Endothelial cell (in vitro differentiated cells): Measurements from ENCODE around the gene MYH9. TPM values are rescaled to one million over a fixed set of nuclear protein-coding genes. Genes with fewer than 3 reads are reported as not detected.

Source experiments
- DNase-seq: peaks from one replicate; pipeline ENCODE4 v3.0.0; 2021; ENCODE audit warnings: low spot score
- H3K27ac Mint-ChIP-seq: one replicate; pipeline ENCODE4 v1.8.0; 2021; ENCODE audit warnings: mixed read lengths, inconsistent platforms; ENCODE audit not compliant: unreplicated experiment
- H3K27me3 Mint-ChIP-seq: one replicate; pipeline ENCODE4 v1.8.0; 2021; ENCODE audit warnings: mild to moderate bottlenecking, moderate library complexity, mixed read lengths, inconsistent platforms; ENCODE audit not compliant: unreplicated experiment
- H3K36me3 Mint-ChIP-seq: one replicate; pipeline ENCODE4 v1.8.0; 2021; ENCODE audit warnings: mild to moderate bottlenecking, low read depth, mixed read lengths, inconsistent platforms; ENCODE audit not compliant: unreplicated experiment
- H3K4me1 Mint-ChIP-seq: one replicate; pipeline ENCODE4 v1.8.0; 2021; ENCODE audit warnings: mild to moderate bottlenecking, mixed read lengths, inconsistent platforms; ENCODE audit not compliant: unreplicated experiment
- H3K4me3 Mint-ChIP-seq: one replicate; pipeline ENCODE4 v1.8.0; 2021; ENCODE audit warnings: mild to moderate bottlenecking, mixed read lengths, inconsistent platforms; ENCODE audit not compliant: unreplicated experiment
- H3K9me3 Mint-ChIP-seq: one replicate; pipeline ENCODE4 v1.8.0; 2021; ENCODE audit warnings: mixed read lengths, inconsistent platforms; ENCODE audit not compliant: unreplicated experiment
- total RNA-seq: library from RNA; stranded (reverse); fragmentation: NEBNext Ultra II Directional; extraction: Animal tissue kit (Norgen Biotek cat#: 25700); gene quantifications from one replicate; pipeline ENCODE4 v1.2.1, GENCODE V29; 2021; ENCODE audit not compliant: unreplicated experiment
- TF ChIP-seq, protein P1 (sequence below): fragments of 200-600 bp; sonication (generic); IDR thresholded peaks from one replicate; pipeline ENCODE4 v1.5.0; 2021; ENCODE audit warnings: antibody characterized with exemption; ENCODE audit not compliant: unreplicated experiment

MYH9 gene
- total RNA-seq, 1 donor from 2014 or later = 931 TPM

DNA sequence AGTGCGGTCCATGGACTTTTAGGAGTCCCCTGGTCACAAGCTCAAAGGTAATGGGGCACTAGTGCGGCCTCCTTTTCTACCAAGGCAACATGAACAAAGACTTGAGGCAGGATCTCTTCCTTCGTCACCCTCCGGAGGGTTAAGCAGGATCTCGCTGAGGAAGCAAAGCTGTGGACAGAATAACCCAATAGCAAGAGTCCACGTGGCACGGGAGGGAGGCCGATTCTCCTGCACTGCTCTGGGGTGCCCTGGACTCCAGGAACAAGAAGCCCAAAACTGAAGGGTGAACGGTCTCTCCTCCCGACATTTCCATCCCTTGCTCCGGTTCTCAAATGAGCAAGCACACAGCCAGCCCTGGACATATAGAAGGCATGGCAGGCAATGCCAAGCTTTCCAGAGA, 20.7 kb downstream of the MYH9 start:
- Mint-ChIP-seq H3K36me3 (peaks cover 10% of the 10 kb centered on the region), H3K4me3 (no peak overlapping the region), H3K9me3 (no peaks in the 10 kb centered on the region)

DNA sequence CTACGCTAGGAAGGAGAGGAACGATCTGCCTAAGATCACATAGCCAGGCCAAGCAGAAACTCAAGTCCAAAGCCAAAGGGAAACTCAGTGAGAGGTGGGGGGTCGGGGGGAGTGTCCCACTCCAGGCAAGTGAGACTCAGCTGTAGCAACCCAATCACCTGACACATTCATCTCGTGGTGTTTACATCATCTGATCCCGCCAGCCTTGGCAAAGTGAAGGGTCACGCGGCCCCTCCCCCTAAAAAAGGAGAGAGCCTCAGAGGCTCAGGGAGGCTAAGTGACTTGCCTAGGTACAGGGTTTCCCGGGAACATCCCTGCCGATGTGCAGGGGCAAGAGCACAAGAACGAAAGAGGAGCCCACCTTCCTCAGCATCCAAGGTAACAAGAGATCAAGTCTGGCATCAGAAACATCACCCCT, 21.5 kb downstream of the MYH9 start:
- Mint-ChIP-seq H3K36me3 (peaks cover 10% of the 10 kb centered on the region), H3K27me3 (peaks cover 18% of the 10 kb centered on the region), H3K4me1 (peaks cover 87% of the 10 kb centered on the region), H3K9me3 (no peaks in the 10 kb centered on the region), H3K4me3 (peak overlapping the region; percentile 29), H3K27ac (peak overlapping the region; percentile 70)
- DNase-seq = no peak
- TF ChIP-seq, protein P1, sequence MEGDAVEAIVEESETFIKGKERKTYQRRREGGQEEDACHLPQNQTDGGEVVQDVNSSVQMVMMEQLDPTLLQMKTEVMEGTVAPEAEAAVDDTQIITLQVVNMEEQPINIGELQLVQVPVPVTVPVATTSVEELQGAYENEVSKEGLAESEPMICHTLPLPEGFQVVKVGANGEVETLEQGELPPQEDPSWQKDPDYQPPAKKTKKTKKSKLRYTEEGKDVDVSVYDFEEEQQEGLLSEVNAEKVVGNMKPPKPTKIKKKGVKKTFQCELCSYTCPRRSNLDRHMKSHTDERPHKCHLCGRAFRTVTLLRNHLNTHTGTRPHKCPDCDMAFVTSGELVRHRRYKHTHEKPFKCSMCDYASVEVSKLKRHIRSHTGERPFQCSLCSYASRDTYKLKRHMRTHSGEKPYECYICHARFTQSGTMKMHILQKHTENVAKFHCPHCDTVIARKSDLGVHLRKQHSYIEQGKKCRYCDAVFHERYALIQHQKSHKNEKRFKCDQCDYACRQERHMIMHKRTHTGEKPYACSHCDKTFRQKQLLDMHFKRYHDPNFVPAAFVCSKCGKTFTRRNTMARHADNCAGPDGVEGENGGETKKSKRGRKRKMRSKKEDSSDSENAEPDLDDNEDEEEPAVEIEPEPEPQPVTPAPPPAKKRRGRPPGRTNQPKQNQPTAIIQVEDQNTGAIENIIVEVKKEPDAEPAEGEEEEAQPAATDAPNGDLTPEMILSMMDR = no peak

More for the DNA sequence above, 20.7 kb downstream of the MYH9 start:
- peaks cover 18% of the 10 kb centered on the region for H3K27me3 Mint-ChIP-seq
- peak overlapping the region; percentile 57 for H3K27ac Mint-ChIP-seq
- TF ChIP-seq, protein P1 = no peak
- H3K4me1 Mint-ChIP-seq = peaks cover 85% of the 10 kb centered on the region
- no peak for DNase-seq

DNA sequence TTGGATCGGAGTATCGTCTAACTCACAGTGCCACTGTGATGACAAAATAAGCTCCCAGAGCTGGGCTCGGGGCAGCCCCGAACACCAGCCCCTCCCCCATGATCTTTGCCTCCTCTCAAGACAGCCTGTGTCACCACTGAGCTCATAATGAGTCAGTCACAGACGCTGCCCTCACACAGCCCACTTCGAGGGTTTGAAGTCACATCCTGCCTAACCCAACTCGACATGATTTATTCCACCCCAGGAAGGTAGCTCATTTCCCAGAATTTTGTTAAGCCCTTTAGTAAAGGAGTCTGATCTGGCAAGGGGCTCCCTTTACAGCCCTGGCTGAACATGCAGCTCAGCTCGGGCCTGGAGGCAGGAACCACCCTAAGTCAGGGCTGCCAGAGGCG, 22.8 kb downstream of the MYH9 start:
- TF ChIP-seq, protein P1 = no peak
- no peak for DNase-seq
- Mint-ChIP-seq H3K4me1 (peaks cover 85% of the 10 kb centered on the region), H3K4me3 (peak overlapping the region; percentile 29), H3K9me3 (no peaks in the 10 kb centered on the region), H3K36me3 (peaks cover 8% of the 10 kb centered on the region), H3K27ac (peak overlapping the region; percentile 87), H3K27me3 (peaks cover 18% of the 10 kb centered on the region)

DNA sequence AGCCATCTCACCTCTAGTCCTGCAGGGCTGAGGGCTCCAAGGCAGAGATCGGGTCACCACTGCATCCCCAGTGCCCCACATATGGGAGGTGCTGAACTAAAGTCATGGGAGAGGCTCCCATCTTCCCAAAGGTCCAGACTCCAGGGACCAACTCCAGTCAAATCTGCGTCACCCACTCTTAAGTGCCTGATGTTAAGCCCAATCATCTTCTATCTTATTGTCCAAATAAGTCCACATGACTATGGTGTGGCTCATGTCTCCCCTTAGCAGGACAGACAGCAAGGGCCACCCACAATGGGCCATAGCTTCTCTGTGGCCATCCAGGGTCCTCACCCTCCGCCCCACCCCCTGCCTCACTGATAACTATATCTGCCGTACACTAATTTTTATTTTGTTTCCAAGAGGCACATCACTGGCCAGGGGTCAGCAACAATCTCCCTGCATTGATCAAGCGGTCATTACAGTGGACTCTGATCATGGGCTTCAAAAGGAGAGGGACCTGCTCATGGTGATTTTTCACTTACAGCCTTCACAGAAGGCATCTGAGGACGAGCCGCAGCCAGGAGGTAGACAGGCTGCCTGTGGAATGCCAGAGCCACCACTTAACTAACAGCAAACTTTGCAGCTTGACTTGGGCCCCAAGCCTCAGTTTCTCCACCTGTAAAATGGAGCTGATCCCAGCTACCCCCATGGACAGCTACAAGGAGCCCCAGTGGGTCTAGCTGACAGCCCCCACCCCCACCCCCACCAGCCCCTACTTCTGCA, 23.3 kb downstream of the MYH9 start:
- no peak for DNase-seq
- H3K9me3 Mint-ChIP-seq = no peaks in the 10 kb centered on the region
- H3K4me1 Mint-ChIP-seq = peaks cover 86% of the 10 kb centered on the region
- H3K27me3 Mint-ChIP-seq = peaks cover 18% of the 10 kb centered on the region
- TF ChIP-seq, protein P1 = no peak
- peak overlapping the region; percentile 71 for H3K27ac Mint-ChIP-seq
- peaks cover 8% of the 10 kb centered on the region for H3K36me3 Mint-ChIP-seq
- H3K4me3 Mint-ChIP-seq = peak overlapping the region; percentile 71

DNA sequence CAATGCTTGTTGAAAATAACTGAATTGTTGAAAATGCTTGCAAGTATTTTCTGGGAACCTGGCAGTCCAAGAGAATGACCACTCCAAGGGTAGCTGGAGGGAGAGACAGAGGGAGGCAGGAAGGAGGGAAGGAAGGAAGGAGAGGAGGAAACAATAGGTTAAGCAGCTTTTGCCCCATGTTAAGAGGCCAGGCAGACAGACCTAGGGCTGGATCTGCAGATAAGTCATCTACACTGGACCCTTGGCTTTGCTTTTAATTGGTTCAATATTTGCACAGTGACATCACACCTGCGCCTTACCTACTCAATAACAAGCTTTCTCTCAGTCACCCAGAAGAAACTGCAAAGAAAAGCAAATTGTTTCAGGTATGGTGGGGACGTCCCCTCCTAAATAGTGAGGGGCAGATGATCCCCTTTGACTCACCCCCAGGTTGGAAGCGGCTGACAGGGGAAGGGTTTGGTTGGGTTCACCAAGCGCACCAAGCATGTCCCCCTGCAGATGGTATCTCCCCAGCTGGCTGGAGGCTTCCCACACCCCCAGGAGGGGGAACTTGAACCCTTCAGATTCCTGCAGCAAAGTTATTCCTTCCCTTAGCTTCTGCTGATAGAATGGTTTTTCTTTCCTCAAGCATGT, 24.3 kb downstream of the MYH9 start:
- TF ChIP-seq, protein P1 = no peak
- Mint-ChIP-seq H3K4me3 (peak overlapping the region; percentile 71), H3K36me3 (peaks cover 18% of the 10 kb centered on the region), H3K9me3 (no peaks in the 10 kb centered on the region), H3K4me1 (peaks cover 88% of the 10 kb centered on the region), H3K27ac (peak overlapping the region; percentile 76), H3K27me3 (peaks cover 22% of the 10 kb centered on the region)
- DNase-seq = no peak
